ENCODE results near the gene BICDL1.
"Not testable (repeated sequence)": the region's sequence is repeated elsewhere in the genome, so short reads cannot be mapped to it uniquely, and the experiment has no call there.

BICDL1 gene

GRCh38 chr12:119988472-119989360 lies at the start of gene BICDL1:
Gene BICDL1 (plus strand): TSS chr12:119989236. CDS start chr12:119989869, 633 bp downstream.
- peak; percentile 95 for DNase-seq (ENCODE audit: low read depth, low spot score)

- no peak for DNase-seq (ENCODE audit: low read depth, low spot score)
Observed at GRCh38 chr12:119940897-119941296, 48.1 kb upstream of the BICDL1 start.

GRCh38 chr12:119942386-119942785 lies 46.6 kb upstream of the BICDL1 start:
- no peak for DNase-seq (ENCODE audit: low read depth, low spot score)

- no peak for DNase-seq (ENCODE audit: low read depth, low spot score)
Observed at GRCh38 chr12:119946213-119946612, 42.8 kb upstream of the BICDL1 start.

- no peak for DNase-seq (ENCODE audit: low read depth, low spot score)
Observed at GRCh38 chr12:119949145-119949544, 39.9 kb upstream of the BICDL1 start.

GRCh38 chr12:119949594-119949993 lies 39.4 kb upstream of the BICDL1 start:
- no peak for DNase-seq (ENCODE audit: low read depth, low spot score)

- no peak for DNase-seq (ENCODE audit: low read depth, low spot score)
Observed at GRCh38 chr12:119956047-119956446, 33.0 kb upstream of the BICDL1 start.

GRCh38 chr12:119957135-119957534 lies 31.9 kb upstream of the BICDL1 start:
- no peak for DNase-seq (ENCODE audit: low read depth, low spot score)

GRCh38 chr12:119959435-119959834 lies 29.6 kb upstream of the BICDL1 start:
- DNase-seq (ENCODE audit: low read depth, low spot score), result no peak

GRCh38 chr12:119964123-119964522 lies 24.9 kb upstream of the BICDL1 start:
- DNase-seq (ENCODE audit: low read depth, low spot score), result no peak

GRCh38 chr12:119964929-119965328 lies 24.1 kb upstream of the BICDL1 start:
- no peak for DNase-seq (ENCODE audit: low read depth, low spot score)

- no peak for DNase-seq (ENCODE audit: low read depth, low spot score)
Observed at GRCh38 chr12:119980242-119980641, 8.8 kb upstream of the BICDL1 start.

- DNase-seq (ENCODE audit: low read depth, low spot score), result not testable (repeated sequence)
Observed at GRCh38 chr12:119980702-119981101, 8.3 kb upstream of the BICDL1 start.

- no peak for DNase-seq (ENCODE audit: low read depth, low spot score)
Observed at GRCh38 chr12:119989361-119989730, 310 bp downstream of the BICDL1 start.

GRCh38 chr12:119989731-119990381 lies 820 bp downstream of the BICDL1 start:
- no peak for DNase-seq (ENCODE audit: low read depth, low spot score)

- DNase-seq (ENCODE audit: low read depth, low spot score), result no peak
Observed at GRCh38 chr12:119990382-119990874, 1.4 kb downstream of the BICDL1 start.

- no peak for DNase-seq (ENCODE audit: low read depth, low spot score)
Observed at GRCh38 chr12:119992129-119992705, 3.2 kb downstream of the BICDL1 start.

- DNase-seq (ENCODE audit: low read depth, low spot score), result no peak
Observed at GRCh38 chr12:119994892-119995658, 6.0 kb downstream of the BICDL1 start.

GRCh38 chr12:119996417-119996816 lies 7.4 kb downstream of the BICDL1 start:
- no peak for DNase-seq (ENCODE audit: low read depth, low spot score)

GRCh38 chr12:119998471-119999245 lies 9.6 kb downstream of the BICDL1 start:
- DNase-seq (ENCODE audit: low read depth, low spot score), result no peak

- DNase-seq (ENCODE audit: low read depth, low spot score), result no peak
Observed at GRCh38 chr12:120000556-120000955, 11.5 kb downstream of the BICDL1 start.

All from activated naive CD8-positive, alpha-beta T cell treated with anti-CD3 and anti-CD28 coated beads, Interleukin-2, amount 50 U/mL, for 16 hours (primary cell).